GM12878 (cell line): Measurements from ENCODE around the gene DDX5. TPM values are rescaled to one million over a fixed set of nuclear protein-coding genes. Genes with fewer than 3 reads are reported as not detected.

Source experiments
- ATAC-seq: fragments of 200-7000 bp; cut with Tn5 transposase; 3 replicates; pipeline ENCODE4 v1.9.1; 2020; ENCODE audit warnings: mild to moderate bottlenecking, moderate library complexity
- BruUV-seq: library from RNA; stranded (reverse); fragments of 400-500 nt; replicated peaks from 2 replicates; lab custom pipeline; 2021; lab: Mats Ljungman, UMichigan
- CTCF ChIA-PET: fragments of 300-600 bp; sonication (Branson Sonifier 250); formaldehyde crosslinking; extraction: SDS; loops from one replicate; lab custom pipeline; 2021; ENCODE audit warnings: inconsistent platforms; lab: Yijun Ruan, JAX
- POLR2A ChIA-PET: fragments of 350-600 bp; formaldehyde crosslinking; extraction: SDS; loops from one replicate; lab custom pipeline; 2021; ENCODE audit warnings: inconsistent platforms; lab: Charles Lee
- RAD21 ChIA-PET: fragments of 300-600 bp; sonication (Branson Sonifier 250); formaldehyde crosslinking; loops from one replicate; lab custom pipeline; 2023; ENCODE audit warnings: antibody characterized with exemption; ENCODE audit not compliant: unreplicated experiment; lab: Charles Lee
- SMC1A ChIA-PET: fragments of 300-600 bp; sonication (Branson Sonifier 250); formaldehyde crosslinking; loops from one replicate; lab custom pipeline; 2023; ENCODE audit not compliant: unreplicated experiment, uncharacterized antibody; lab: Charles Lee
- DNase-seq: peaks from one replicate; pipeline ENCODE4 v3.0.0-alpha.2; 2011; ENCODE audit warnings: low read depth, low spot score
- FAIRE-seq: peaks from 3 replicates; lab custom pipeline; 2011; peaks lifted over from hg19 to GRCh38; lab: Jason Lieb, UNC
- H2AFZ ChIP-seq: 2 replicates; pipeline ENCODE4 v1.6.0; 2011; ENCODE audit warnings: low read depth, low read length, control low read depth; ENCODE audit not compliant: control insufficient read depth
- H3K27ac ChIP-seq: 2 replicates; pipeline ENCODE4 v1.5.1; 2011; ENCODE audit warnings: control low read depth; ENCODE audit not compliant: control insufficient read depth, insufficient read depth
- H3K27me3 ChIP-seq, 2 experiments: replicated peaks in 1 of 2; 2 replicates each; pipeline versions ENCODE4 v1.6.0 to v1.6.1; 2011; ENCODE audit warnings: low read length in 1 of 2; ENCODE audit not compliant: control insufficient read depth in 2 of 2, insufficient read depth in 2 of 2
- H3K36me3 ChIP-seq, 2 experiments: 2 replicates each; pipeline ENCODE4 v1.5.1; 2011; ENCODE audit warnings: low read length in 1 of 2; ENCODE audit not compliant: control insufficient read depth in 2 of 2, insufficient read depth in 2 of 2
- H3K4me1 ChIP-seq: 2 replicates; pipeline ENCODE4 v1.6.1; 2011; ENCODE audit warnings: mild to moderate bottlenecking, low read length, moderate library complexity, mixed read lengths; ENCODE audit not compliant: control insufficient read depth, insufficient read depth
- H3K4me2 ChIP-seq: 2 replicates; pipeline ENCODE4 v1.6.0; 2011; ENCODE audit warnings: control low read depth; ENCODE audit not compliant: control insufficient read depth, insufficient read depth
- H3K4me3 ChIP-seq: fragments of 200-600 bp; sonication (generic); 2 replicates; pipeline ENCODE4 v1.5.1; 2016
- H3K79me2 ChIP-seq: 2 replicates; pipeline ENCODE4 v1.6.0; 2011; ENCODE audit warnings: low read length; ENCODE audit not compliant: control insufficient read depth, insufficient read depth
- H3K9ac ChIP-seq: 2 replicates; pipeline ENCODE4 v1.8.0; 2011; ENCODE audit warnings: low read length, control low read depth, mixed read lengths; ENCODE audit not compliant: control insufficient read depth, insufficient read depth
- H3K9me3 ChIP-seq: replicated peaks from 3 replicates; pipeline ENCODE4 v1.5.1; 2011; ENCODE audit warnings: mild to moderate bottlenecking, low read length; ENCODE audit not compliant: control insufficient read depth, insufficient read depth
- H4K20me1 ChIP-seq: 2 replicates; pipeline ENCODE4 v1.6.0; 2011; ENCODE audit not compliant: control insufficient read depth, insufficient read depth
- BCL3 ChIP-seq: IDR thresholded peaks from 2 replicates; pipeline ENCODE4 v1.6.1; 2011; ENCODE audit warnings: borderline replicate concordance, low read depth, mild to moderate bottlenecking, moderate library complexity, low read length; ENCODE audit not compliant: insufficient read depth, poor library complexity, severe bottlenecking
- POLR2A ChIP-seq: IDR thresholded peaks from 2 replicates; pipeline ENCODE4 v1.6.1; 2011; ENCODE audit warnings: low read depth, mild to moderate bottlenecking, low read length
- WGBS: methylation state at CpG from one replicate; pipeline ENCODE4 v1.1.6; 2016; ENCODE audit warnings: low lambda C conversion rate; ENCODE audit not compliant: insufficient replicate concordance, insufficient coverage; ENCODE audit errors: missing lambda C conversion rate; 5-methylcytosine and 5-hydroxymethylcytosine counted together
- in situ Hi-C: fragments of 300-500 bp; cut with MboI; formaldehyde crosslinking; loops from 9 replicates; pipeline ENCODE4 v1.14.3; 2018; ENCODE audit warnings: mixed read lengths
- intact Hi-C: fragments of 100-400 bp; cut with micrococcal nuclease; formaldehyde crosslinking; loops from one replicate; pipeline ENCODE4 v1.14.2; 2022; ENCODE audit not compliant: unreplicated experiment
- polyA plus RNA-seq, 11 experiments: library from polyadenylated mRNA; depleted of rRNA in 4 of 11; unstranded in 6 of 11; stranded (reverse) in 5 of 11; fragments of >200 nt; fragmentation: Nextera tagmentation in 4 of 11; fragmentation: Illumina TruSeq in 1 of 11; extraction: Ambion mirVana in 4 of 11; extraction: Trizol in 1 of 11; gene quantifications; 1 replicate in 1 of 11; 2 replicates in 10 of 11; pipeline versions ENCODE4 v1.2.1 to v1.2.3, GENCODE V29; 2011 to 2016; ENCODE audit warnings: inconsistent platforms in 2 of 11, missing spikeins in 2 of 11, low read depth in 1 of 11
- total RNA-seq, 4 experiments: library from RNA; depleted of rRNA in 3 of 4; stranded (reverse); fragments of >200 nt in 3 of 4; fragmentation: Illumina TruSeq in 1 of 4; extraction: Trizol in 1 of 4; gene quantifications; 2 replicates each; pipeline versions ENCODE4 v1.2.1 to v1.2.3, GENCODE V29; 2013 to 2021

Gene DDX5
- total and polyA plus RNA-seq, 10 of the 15 experiments (the other 5 are each of a cell fraction or from before 2014, with no cell fraction given), result 257 to 1,423 (median 719) TPM

- ATAC-seq (no peak), DNase-seq (no peak), FAIRE-seq (no peak)
- Histone ChIP-seq H3K79me2 (peaks cover 83% of the 10 kb centered on the region), H3K9me3 (no peaks in the 10 kb centered on the region), H3K4me3 (peak overlapping the region; percentile 100), H3K9ac (peak overlapping the region; percentile 100), H3K4me1 (peaks cover 7% of the 10 kb centered on the region; the same call in 1 of the 2 replicates), H2AFZ (no peak overlapping the region), H3K36me3 (peaks cover 14 to 44% of the 10 kb centered on the region in 2 experiments), H3K4me2 (peak overlapping the region; percentile 74), H4K20me1 (peaks cover 10% of the 10 kb centered on the region), H3K27ac (peak overlapping the region; percentile 100; the same call in 1 of the 2 replicates), H3K27me3 (no peaks in the 10 kb centered on the region)
- TSS peak; percentile 34 for BruUV-seq
- ChIA-PET SMC1A (interaction anchor here (0.6 to 2.9 kb wide), 12 partner anchors 8 to 147 kb away, joined by 3 to 25 read pairs (median 3); partner anchors contain the start of gene POLG2), RAD21 (interaction anchor here (1.0 to 2.1 kb wide), 4 partner anchors 7 to 145 kb away, joined by 4 to 7 read pairs (median 5); partner anchors contain the start of gene POLG2), CTCF (interaction anchor here (0.8 to 17.7 kb wide), 5 partner anchors 10 to 99 kb away, joined by 3 to 350 read pairs (median 4); partner anchors contain the start of gene POLG2), POLR2A (interaction anchor here (1.5 to 3.0 kb wide), 3 partner anchors 7 to 359 kb away, joined by 4 to 64 read pairs (median 6); partner anchors contain the start of gene POLG2)
- TF ChIP-seq BCL3 (no peak), POLR2A (0 out of 2 replicates have a peak, but pooled peaks have one; percentile 12)
- 25% methylated on average over 7 of the region's 7 CpGs for WGBS
- intact Hi-C loops (no loop called here), in situ Hi-C loops (loop anchor here (10.0 kb wide), 2 partner anchors 141 to 659 kb away; partner anchors contain the start of gene SMARCD2)
Measured at GRCh38 chr17:64503821-64504768, 2.0 kb downstream of the DDX5 start.
